AG20443 (cell line): ENCODE measurements around the gene TIMP2.
A peak's percentile ranks its signal among the peaks of the same experiment; 100 is the strongest.
"Not testable (repeated sequence)": the region's sequence is repeated elsewhere in the genome, so short reads cannot be mapped to it uniquely, and the experiment has no call there.

Experiments used
- DNase-seq: peaks from one replicate; pipeline ENCODE4 v3.0.0; 2012; ENCODE audit warnings: low spot score, mixed read lengths

TIMP2 gene

DNA sequence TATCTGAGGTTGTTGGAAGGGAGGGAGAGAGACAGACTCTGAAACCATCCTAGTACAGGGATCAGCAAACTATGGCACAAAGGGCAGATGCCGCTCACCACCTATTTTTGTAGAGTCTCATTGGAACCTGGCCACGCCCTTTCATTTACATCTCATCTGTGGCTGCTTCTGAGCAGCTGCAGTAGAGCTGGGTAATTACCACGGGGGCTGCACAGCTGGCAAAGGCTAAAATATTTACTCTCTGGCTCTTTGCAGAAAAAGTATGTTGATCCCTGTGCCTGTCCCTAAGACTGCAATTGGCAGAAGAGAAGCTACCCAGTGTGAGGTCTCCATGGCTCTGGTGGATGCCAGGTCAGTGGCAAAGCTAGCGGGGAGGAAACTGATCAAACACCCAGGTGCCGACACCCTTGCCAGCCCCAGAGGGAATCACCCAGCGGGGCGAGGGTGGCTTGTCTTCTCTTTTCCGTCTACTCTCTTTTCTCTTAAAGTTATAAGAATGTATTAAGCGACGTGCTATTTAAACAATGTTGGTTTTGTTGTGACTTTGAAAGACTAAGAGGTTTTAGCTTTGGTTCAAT is 36.2 kb downstream of the TIMP2 start:
- no peak for DNase-seq

DNA sequence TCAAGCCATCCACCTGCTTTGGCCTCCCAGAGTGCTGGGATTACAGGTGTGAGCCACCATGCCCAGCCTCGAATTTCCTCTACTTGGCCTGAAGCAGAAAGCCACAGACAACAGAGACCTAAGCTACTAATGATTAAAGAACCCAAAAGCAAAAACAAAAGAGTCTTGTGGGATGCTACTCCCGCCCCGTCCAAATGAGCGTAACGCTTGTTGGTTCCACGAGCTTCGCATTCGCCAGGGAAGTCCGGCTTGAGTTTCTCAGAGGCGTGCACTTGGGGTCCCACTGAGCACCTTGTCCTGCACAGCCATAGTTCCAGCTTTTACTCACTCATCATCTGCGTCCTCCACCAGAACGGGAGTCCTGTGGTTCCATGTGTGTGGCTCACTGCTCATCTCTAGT is 38.2 kb downstream of the TIMP2 start:
- DNase-seq: no peak

DNA sequence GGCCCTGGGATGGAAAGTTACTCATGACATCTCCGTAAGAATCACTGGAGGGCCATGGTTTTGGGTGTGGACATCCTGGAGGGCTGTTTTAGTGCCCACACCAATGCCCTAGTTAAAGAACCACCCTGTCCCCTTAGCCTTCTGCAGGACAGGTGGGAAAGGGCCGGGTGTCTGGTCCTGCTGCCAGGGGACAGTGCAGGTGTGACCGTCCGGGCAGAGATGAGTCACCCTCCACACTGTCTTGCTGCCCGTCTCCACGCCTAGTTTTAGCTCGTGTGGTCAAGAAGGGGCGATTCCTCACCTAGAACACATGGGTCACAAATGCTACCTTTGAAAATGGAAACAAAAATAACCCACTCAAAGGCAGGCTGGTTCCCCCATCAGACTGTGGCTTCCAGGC is 39.2 kb downstream of the TIMP2 start:
- DNase-seq: no peak

DNA sequence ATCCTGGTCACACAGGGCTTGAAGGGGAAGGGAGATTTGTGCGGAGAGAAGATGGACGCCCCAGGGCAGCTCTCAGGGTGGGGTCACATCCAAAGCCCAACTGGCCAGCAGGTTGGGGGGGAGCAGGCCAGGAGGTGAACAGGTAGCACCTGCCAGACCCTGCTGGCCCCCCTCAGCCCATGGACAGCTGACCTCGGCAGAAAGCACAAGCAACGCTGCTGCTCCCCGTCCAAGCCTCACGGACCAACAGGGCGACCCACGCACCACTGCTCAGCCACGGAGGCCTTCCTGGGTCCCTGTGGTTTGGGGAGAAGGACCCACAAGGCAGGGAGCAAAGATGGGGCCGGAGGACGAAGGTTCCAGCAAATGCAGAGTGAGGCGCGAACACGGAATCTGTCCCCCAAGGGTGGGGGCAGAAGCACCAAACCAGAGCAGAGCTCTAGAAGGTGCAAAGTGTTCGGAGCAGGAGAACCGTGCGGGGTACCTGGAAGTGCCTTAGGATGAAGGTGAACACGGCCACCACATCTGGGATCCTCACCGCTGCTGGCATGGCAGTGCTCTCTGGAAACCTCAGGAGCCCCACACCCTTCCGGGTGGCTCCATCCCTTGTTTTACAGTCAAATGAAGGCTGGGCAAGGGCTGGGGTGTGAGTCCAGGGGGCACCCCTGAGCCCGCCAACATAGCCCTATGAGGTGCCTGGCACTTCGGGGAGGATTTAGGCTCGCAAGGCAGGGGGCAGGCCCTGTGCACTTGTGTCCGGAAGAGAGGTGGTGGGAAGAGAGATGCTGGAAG is 40.1 kb downstream of the TIMP2 start:
- DNase-seq: no peak

DNA sequence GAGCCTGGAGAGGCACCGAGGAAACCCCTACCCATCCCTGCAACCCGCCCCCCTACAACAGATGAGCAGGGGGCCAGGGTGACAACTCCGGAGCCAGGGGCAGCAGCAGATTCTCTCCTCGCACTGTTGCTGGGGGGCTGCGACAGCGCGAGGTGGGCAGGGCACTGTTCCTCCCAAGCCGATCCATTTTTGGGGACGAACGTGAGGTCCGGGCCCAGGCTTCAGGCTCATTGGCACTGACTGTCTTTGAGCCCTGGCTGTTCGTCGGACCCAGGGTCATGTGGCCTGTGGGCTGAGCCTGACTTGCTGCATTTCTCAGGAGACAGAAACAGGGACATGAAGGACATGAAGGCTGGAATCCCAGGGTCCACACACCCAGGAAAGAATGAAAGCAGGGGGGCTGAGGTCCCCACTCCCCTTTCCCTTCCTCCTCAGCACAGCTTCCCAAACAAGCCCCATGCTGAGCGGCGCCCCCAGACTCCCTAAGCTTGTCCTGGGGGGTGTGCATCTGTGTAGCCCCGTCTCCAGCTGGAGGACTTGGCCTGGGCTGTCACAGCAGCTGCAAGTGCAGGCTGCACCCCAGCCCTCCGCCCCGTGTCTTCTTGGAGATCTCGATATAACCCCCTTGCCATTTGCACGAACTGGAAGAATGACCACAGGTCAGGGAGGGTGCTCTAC is 40.9 kb downstream of the TIMP2 start:
- DNase-seq: peak; percentile 43

DNA sequence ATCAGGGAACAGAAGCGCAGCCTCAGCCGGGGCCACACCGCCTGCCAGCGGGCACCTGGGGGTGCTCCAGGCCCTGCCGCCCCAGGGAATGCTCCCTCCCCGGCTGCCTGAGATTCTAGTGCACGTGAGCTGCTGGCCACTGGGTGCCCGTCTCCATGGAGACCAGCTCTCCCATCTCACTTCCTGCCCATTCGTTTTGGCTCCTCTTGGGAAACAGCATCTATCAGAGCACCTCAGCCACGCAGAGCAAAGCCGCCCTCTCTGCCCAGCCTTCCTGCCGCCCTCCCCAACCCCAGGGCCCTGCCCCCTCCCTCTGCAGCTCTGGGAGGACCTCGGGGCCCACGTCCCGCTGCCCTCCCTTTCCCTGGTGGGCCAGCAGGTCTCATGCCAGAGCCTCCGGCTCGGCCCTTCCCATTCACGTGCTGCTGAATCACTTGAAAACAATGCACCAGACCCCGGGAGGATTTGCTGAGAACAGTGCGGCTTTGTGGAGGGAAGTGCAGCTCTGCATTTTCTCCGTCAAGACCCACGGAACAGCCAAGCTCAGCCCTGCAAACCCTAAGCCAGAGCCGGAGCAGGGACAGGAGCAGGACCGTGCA is 41.6 kb downstream of the TIMP2 start:
- peak; percentile 94 for DNase-seq

DNA sequence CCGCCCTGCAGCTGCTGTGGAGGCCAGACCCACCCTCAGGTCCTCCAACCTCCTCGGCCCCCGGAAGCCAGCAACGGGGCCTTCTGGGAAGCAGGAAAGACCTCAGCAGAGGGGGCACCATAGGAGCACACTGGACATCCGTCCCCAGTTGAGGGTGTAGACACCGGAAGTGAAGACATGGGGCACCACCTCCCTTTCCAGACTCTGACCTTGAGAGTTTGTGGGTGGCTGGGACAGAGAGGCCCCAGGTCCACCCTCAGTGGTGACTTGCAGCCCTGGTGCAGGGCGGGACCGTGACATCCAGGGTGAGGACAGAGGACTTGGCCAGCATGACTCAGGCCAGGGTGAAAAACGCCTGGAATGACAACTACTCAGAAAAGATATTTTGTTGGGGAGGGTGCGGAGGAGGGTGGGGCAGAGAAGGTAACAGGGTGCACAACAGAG is 42.1 kb downstream of the TIMP2 start:
- DNase-seq: peak; percentile 90

DNA sequence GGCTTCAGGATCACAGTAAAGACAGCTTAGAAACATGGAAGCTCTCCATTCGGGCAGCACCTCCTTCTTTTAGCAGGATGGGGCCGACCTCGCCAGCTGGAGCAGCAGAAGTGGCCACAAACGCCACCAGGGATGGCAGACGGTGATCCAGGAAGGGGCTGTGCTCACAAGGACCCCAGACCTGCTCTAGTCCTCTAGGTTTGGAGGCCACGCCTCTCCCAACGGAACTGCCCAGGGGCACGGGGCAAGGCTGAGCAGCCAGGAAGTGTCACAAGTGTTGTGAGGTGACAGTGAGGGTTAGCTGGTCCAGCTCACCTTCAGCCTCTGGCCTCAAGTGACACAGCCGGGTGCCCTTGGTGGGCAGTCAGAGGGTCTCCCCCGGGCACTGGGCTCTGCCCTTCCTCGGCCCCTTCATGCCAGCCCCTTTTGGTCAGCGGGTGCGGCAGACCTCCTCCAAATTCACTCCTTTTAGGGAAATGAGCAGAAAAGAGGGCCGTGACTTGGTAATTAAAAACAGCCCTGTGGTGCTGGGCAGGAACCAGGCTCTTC is 42.6 kb downstream of the TIMP2 start:
- DNase-seq: no peak

DNA sequence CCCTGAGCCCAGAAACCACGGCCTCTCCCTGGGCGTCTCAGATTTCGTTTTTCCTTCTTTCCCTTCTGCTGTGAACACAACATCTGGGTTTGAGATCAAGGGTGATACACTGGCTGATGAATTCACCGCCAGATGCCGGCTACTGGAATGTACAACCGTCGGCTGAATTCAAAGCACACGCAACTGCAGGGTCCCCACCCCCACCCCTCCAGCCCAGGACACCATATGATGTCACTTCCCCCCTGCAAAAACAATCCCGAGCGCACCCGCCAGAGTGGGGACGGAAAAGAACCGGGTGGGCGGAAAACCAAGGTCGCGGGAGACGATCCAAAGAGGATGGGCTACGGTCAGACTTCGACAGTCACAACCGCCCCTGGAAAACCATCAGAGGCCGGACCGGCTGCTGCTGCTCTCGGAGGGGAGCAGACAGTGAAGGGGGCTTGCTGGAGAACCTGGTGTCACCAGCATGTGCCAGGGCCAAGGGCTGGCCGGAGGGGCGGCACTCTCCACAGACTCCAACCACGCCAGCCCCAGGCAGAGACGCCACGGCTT is 45.5 kb downstream of the TIMP2 start:
- peak; percentile 87 for DNase-seq

DNA sequence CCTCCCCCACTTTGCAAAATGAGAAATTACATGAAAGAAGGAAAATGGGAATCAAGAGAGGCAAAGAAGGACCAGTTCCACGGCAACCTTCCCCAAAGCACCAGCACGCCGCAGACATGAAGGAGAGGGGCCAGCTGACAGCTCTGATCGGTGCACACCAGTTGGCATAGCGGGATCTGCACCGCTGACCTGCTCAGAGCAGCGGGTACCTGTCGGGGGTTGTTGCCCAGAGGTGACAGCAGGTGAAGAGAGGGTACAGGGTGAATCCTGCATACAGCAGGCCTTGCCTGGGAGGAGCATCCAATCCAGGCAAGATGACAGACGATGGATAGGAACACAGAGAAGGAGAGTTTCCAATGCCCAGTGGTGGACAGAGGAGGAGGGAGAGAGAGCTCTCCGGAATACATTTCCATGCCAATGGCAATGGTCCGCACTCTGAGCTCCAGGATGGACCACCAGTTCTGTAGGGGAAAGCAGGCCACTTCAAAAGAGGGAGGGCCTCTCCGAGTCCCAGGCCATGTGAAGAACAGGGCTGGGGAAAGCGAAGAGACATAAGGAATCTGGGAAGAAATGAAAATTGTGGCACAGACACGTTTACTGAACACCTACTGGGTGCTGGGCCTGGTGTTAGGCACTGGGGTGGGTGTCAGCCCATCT is 46.2 kb downstream of the TIMP2 start:
- no peak for DNase-seq

DNA sequence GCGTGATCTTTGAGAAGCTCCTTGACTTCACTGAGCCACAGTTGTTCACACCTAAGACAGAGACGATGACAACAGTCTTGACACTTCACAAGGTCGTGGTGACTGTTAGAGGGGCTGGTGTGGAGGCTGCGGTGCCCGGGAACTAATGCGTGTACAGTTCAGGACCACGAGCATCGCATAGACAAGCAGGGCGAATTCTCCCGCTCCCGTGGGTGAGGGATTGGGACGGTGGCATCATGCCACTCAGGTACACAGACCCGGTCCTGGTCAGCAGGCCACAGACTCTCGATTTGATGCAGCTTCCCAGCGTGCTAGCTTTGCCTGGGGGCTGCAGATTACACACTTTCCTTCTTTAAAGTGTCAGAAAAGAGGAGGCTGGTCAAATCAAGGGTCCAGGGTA is 46.9 kb downstream of the TIMP2 start:
- no peak for DNase-seq

DNA sequence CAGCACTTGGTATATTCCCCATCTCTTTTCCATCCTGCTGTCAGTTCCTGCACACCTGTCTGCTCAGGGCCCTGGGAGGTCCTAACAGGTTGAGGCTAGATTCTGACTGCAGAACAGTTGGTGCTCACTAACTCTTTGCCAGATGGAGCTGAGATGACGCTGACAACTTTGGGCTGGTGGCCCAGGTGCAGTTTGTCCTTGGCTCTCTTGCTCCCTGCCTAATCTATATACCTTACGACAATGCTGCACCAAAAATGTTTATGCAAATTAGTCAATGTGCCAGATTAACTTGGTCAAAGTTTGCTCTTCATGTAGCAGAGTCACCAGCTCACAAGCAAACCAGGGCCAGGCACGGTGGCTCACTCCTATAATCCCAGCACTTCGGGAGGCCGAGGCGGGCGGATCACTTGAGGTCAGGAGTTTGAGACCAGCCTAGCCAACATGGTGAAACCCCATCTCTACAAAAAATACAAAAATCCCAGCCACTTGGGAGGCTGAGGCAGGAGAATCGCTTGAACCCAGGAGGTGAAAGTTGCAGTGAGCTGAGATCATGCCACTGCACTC is 48.2 kb downstream of the TIMP2 start:
- DNase-seq: not testable (repeated sequence)

DNA sequence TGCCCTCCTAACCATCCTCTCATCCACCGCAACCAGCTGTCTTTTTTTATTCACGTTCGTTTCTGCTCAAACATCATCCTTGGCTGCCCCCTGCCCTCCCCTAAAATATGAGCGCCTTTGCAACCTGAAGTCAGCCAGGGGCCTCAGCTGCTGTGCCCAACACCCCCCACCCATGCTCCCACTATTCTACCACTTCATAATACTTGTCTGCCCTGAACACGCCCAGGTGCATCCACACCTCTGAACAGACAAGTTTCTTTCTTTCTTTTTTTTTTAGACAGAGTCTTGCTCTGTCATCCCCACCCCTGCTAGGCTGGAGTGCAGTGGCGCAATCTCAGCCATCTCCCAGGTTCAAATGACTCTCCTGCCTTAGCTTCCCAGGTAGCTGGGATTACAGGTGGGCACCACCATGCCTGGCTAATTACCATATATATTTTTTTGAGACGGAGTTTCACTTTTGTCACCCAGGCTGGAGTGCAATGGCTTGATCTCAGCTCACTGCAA is 49.0 kb downstream of the TIMP2 start:
- no peak for DNase-seq

DNA sequence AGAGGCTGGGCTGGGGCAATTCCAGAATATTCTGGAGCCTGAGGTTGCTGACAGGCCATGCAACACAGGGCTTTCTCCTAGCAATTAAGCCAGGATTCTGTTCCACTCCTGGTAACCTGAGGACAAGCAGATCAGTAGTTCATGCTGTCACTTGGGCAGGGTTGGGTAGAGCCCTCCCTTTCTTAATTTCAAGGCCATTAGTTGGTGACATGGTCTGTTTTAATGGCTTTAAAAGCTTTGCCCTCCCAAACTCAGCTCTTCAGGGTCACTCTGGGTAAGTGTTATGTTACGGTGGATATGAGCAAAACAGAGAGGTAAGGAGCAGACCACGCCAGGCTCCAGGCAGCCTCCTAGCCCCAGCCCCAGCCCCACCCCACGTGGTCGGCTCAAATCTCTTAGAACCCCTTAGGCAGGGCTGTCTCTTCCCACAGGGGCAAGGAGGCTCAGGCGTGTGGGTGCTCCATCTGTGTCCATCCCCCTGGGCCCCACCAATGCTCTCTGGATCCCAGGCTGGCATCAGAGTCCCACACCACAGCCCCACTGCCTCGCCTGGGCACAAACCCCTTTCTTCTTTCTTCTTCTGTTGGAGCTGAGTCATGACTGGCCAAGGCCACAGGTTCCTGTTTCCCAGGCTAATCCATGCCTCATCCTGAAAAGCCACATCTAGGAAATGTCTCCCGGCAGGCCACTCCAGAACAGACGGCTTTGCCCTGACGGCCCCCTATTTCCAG is 49.7 kb downstream of the TIMP2 start:
- no peak for DNase-seq

DNA sequence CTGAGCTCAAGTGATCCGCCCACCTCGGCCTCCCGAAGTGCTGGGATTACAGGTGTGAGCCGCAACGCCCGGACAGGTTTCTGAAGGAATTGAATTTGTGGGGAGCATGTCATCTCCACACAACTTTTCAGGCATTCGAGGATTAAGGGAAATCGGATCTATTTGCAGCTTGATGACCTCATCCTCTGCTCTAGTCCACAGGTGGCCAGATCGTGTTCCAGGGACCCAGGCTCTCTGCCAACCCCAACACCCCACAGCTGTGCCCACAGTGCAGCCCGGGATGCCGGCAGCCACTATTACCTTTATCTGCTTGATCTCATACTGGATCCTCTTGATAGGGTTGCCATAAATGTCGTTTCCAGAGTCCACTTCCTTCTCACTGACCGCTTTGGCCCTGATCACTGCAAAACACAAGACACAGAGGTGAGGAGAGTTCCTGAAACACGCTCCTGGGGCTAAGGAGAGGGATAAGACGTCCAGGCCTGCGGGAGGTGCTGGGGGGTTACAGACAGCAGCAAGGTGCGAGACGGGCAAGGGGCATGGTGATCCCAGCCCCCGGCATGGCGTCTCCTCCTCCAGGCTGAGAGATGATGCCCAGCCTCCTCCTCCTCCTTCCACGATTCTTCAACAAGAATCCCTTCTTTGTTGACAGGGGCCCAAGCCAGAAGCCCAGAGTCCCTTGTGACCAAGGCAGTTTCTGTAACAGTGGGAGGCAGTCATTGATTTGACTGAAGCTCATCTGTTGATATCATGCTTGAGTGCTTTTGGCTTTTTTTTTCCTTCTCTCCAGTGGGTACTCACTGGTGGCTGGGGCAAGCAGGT is 51.5 kb downstream of the TIMP2 start:
- DNase-seq: no peak

DNA sequence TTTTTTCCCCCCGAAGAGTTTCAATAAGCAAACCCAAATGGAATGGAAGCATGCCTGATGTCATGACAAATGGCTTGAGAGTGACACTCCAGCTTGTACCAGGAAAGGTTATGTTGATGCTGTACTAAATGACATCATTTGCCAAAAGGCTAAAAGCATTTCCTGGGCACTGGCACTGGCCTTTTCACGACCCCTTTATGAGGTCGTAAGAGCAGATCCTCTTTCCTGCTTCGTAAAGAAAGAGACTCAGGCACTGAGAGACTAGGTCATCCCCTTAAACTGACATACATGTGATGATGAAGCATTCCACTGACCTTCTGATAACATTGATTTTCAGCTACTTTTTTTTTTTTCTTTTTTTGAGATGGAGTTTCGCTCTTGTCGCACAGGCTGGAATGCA is 52.7 kb downstream of the TIMP2 start:
- DNase-seq: no peak

DNA sequence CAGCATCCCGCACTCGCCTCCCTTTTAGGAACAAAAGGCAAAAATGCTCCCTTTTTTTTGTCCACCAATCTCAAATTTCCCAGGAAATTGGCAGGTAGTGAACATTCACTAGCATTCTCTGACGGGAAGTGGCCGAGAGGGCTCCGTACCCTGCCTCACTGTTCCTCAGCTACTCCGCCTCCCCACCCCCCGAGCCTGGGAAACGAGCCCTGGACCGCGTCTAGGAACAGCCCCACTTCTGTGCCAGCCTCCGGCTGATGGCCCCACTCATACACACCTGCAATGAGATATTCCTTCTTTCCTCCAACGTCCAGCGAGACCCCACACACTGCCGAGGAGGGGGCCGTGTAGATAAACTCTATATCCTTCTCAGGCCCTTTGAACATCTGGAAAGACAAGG is 54.6 kb downstream of the TIMP2 start:
- DNase-seq: no peak

DNA sequence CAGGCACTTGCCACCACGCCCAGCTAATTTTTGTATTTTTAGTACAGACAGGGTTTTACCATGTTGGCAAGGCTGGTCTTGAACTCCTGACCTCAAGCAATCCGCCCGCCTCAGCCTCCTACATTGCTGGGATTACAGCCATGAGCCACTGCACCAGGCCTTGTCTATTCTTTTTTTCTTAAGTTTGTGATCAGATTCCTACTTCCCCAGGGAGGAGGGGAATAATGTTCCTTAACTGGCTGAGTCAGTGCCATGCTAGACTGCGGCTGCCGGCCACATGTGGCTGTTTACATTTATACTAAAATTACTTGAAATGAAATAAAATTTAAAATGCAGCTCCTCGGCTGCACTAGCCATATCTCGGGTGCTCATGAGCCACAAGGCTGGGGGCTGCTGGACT is 56.8 kb downstream of the TIMP2 start:
- peak; percentile 69 for DNase-seq

DNA sequence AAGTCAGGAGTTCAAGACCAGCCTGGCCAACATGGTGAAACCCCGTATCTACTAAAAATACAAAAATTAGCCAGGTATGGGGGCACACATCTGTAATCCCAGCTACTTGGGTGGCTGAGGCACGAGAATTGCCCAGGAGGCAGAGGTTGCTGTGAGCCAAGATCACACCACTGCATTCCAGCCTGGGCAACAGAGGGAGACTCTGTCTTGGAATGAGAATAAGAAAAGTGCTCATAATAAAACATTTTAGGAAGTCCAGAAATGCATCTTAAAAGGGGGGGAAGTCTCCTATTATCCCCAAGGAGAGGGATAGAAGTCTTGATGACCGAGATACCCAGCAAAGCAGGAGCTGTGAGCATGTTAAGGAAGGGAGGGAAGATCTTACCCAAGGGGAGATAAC is 58.1 kb downstream of the TIMP2 start:
- not testable (repeated sequence) for DNase-seq
